Gastroesophageal sphincter (tissue), 4 donors: Measurements from ENCODE around the gene NLRP8. TPM values are rescaled to one million over a fixed set of nuclear protein-coding genes. Genes with fewer than 3 reads are reported as not detected.

ENCODE experiments used
- ATAC-seq: fragments of 150-250 bp; one replicate; pipeline ENCODE4 v1.9.1; 2016; ENCODE audit warnings: mild to moderate bottlenecking, moderate library complexity
- H3K27ac ChIP-seq, 4 donors: fragments of 200-600 bp; sonication (generic) in 3 of 4; 1 replicate in 3 of 4; 2 replicates in 1 of 4; pipeline ENCODE4 v1.5.1; 2016 to 2019
- H3K27me3 ChIP-seq: fragments of 200-600 bp; sonication (generic); one replicate; pipeline ENCODE4 v1.5.1; 2019
- H3K36me3 ChIP-seq, 2 donors: fragments of 200-600 bp; sonication (generic); one replicate each; pipeline ENCODE4 v1.5.1; 2019; ENCODE audit warnings: control low read depth in 1 of 2
- H3K4me1 ChIP-seq, 3 donors: fragments of 200-600 bp; sonication (generic); 1 replicate in 2 of 3; 2 replicates in 1 of 3; pipeline ENCODE4 v1.5.1; 2016 to 2019; ENCODE audit warnings: control low read depth in 2 of 3
- H3K4me3 ChIP-seq, 2 donors: fragments of 200-600 bp; sonication (generic); one replicate each; pipeline ENCODE4 v1.5.1; 2019; ENCODE audit warnings: mild to moderate bottlenecking in 1 of 2, moderate library complexity in 1 of 2
- H3K9me3 ChIP-seq, 3 donors: fragments of 200-600 bp; sonication (generic); one replicate each; pipeline ENCODE4 v1.5.1; 2017 to 2019; ENCODE audit warnings: control low read depth in 2 of 3
- CTCF ChIP-seq, 4 experiments: fragments of 200-600 bp in 2 of 4; fragments of 450-650 bp in 2 of 4; sonication (generic) in 1 of 4; IDR thresholded peaks; one replicate each; pipeline ENCODE4 v1.5.1; 2017 to 2019; ENCODE audit warnings: antibody characterized with exemption in 4 of 4, mild to moderate bottlenecking in 2 of 4, moderate library complexity in 2 of 4
- EP300 ChIP-seq: sonication (generic); formaldehyde crosslinking; IDR thresholded peaks from one replicate; pipeline ENCODE4 v1.6.1; 2017; ENCODE audit warnings: antibody characterized with exemption, mild to moderate bottlenecking
- POLR2A ChIP-seq, 2 donors: fragments of 450-650 bp; IDR thresholded peaks; one replicate each; pipeline ENCODE4 v1.6.1; 2017; ENCODE audit warnings: antibody characterized with exemption in 2 of 2, mild to moderate bottlenecking in 2 of 2, moderate library complexity in 1 of 2
- POLR2AphosphoS5 ChIP-seq: sonication (generic); formaldehyde crosslinking; IDR thresholded peaks from one replicate; pipeline ENCODE4 v1.6.1; 2017; ENCODE audit warnings: antibody characterized with exemption
- WGBS, 2 donors: methylation state at CpG; one replicate each; pipeline ENCODE4 v1.1.5; 2018; ENCODE audit warnings: low coverage in 1 of 2; 5-methylcytosine and 5-hydroxymethylcytosine counted together
- total RNA-seq, 4 donors: library from RNA; depleted of rRNA; stranded (reverse); fragments of >200 nt; gene quantifications; one replicate each; pipeline ENCODE4 v1.1.0, GENCODE V29; 2016

The NLRP8 gene
- total RNA-seq, 4 donors from 2014 or later, result not detected

- TF ChIP-seq POLR2A (IDR thresholded peaks at IDR 0.05) (no peak), POLR2AphosphoS5 (no peak), EP300 (no peak)
- peaks cover 0 to 3% (median 0%) of the 10 kb centered on the region in 3 donors for H3K9me3 ChIP-seq
- no peaks in the 10 kb centered on the region for H3K36me3 ChIP-seq
- no peaks in the 10 kb centered on the region for H3K4me1 ChIP-seq
- 78 to 90% methylated on average over 3 to 6 of the region's 6 CpGs for WGBS, 2 donors
- peaks cover 6% of the 10 kb centered on the region for H3K27me3 ChIP-seq
- H3K27ac ChIP-seq, result no peak overlapping the region
- ATAC-seq, result no peak
- H3K4me3 ChIP-seq, result no peak overlapping the region
Observed at GRCh38 chr19:55959996-55960675, 12.5 kb downstream of the NLRP8 start.

GRCh38 chr19:55962186-55962585 lies 14.6 kb downstream of the NLRP8 start:
- 94 to 100% methylated on average over 3 of the region's 10 CpGs for WGBS, 2 donors
- ATAC-seq, result no peak
- H3K9me3 ChIP-seq, result peaks cover 0 to 3% (median 0%) of the 10 kb centered on the region in 3 donors
- no peak overlapping the region for H3K4me3 ChIP-seq
- no peaks in the 10 kb centered on the region for H3K27me3 ChIP-seq
- no peak overlapping the region for H3K27ac ChIP-seq
- TF ChIP-seq EP300 (no peak), POLR2A (IDR thresholded peaks at IDR 0.05) (no peak), CTCF (IDR thresholded peaks at IDR 0.05) (no peak), POLR2AphosphoS5 (no peak)
- H3K4me1 ChIP-seq, result no peaks in the 10 kb centered on the region
- no peaks in the 10 kb centered on the region for H3K36me3 ChIP-seq

GRCh38 chr19:55973982-55974381 lies 26.4 kb downstream of the NLRP8 start:
- ATAC-seq, result no peak
- no peak overlapping the region for H3K4me3 ChIP-seq
- H3K9me3 ChIP-seq, result peaks cover 0 to 33% (median 0%) of the 10 kb centered on the region in 3 donors
- no peaks in the 10 kb centered on the region for H3K4me1 ChIP-seq
- H3K27me3 ChIP-seq, result peaks cover 18% of the 10 kb centered on the region
- WGBS, 2 donors, result 30 to 39% methylated on average over 3 of the region's 3 CpGs
- no peaks in the 10 kb centered on the region for H3K36me3 ChIP-seq
- no peak overlapping the region for H3K27ac ChIP-seq
- TF ChIP-seq POLR2AphosphoS5 (no peak), EP300 (no peak), POLR2A (IDR thresholded peaks at IDR 0.05) (no peak), CTCF (IDR thresholded peaks at IDR 0.05) (no peak)

GRCh38 chr19:55980415-55980814 lies 32.8 kb downstream of the NLRP8 start:
- Histone ChIP-seq H3K4me1 (no peaks in the 10 kb centered on the region), H3K27me3 (peaks cover 17% of the 10 kb centered on the region), H3K27ac (no peak overlapping the region), H3K4me3 (no peak overlapping the region), H3K36me3 (no peaks in the 10 kb centered on the region), H3K9me3 (peaks cover 0 to 15% (median 0%) of the 10 kb centered on the region in 3 donors)
- TF ChIP-seq CTCF (IDR thresholded peaks at IDR 0.05) (no peak), POLR2A (IDR thresholded peaks at IDR 0.05) (no peak)
- no peak for ATAC-seq
- WGBS, 2 donors, result 73 to 80% methylated on average over 1 to 8 of the region's 9 CpGs

GRCh38 chr19:55985254-55985653 lies 37.6 kb downstream of the NLRP8 start:
- Histone ChIP-seq H3K27ac (no peak overlapping the region), H3K36me3 (no peaks in the 10 kb centered on the region), H3K9me3 (peaks cover 0 to 5% (median 0%) of the 10 kb centered on the region in 3 donors), H3K4me3 (no peak overlapping the region), H3K27me3 (peaks cover 12% of the 10 kb centered on the region), H3K4me1 (no peaks in the 10 kb centered on the region)
- 63% methylated on average over 1 of the region's 1 CpG; no CpG with 5 or more reads in 1 of the 2 donors for WGBS, 2 donors
- TF ChIP-seq CTCF (IDR thresholded peaks at IDR 0.05) (no peak), EP300 (no peak), POLR2AphosphoS5 (no peak), POLR2A (IDR thresholded peaks at IDR 0.05) (no peak)
- no peak for ATAC-seq
